ENCODE results near the gene SF3B5.
"Not testable (repeated sequence)": the region's sequence is repeated elsewhere in the genome, so short reads cannot be mapped to it uniquely, and the experiment has no call there.

SF3B5 gene

DNA sequence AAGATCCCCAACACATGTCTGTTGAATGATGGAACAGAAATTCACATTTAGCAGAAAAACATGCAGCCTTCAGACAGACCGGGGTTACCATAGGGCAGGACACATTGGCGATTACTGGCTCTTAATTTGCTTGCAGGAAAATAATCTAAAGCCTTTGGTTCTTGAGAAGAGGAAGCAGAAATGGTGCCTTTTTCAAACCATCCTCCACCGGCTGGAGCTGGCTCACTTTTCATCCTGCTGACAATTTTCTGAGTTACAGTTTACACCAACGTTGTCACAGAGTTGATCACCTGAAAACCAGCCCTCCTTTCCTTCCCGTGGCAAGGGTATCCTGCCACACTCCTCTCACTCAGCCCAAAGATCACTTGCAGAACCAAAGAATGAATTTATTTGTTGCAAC lies 32.6 kb downstream of the SF3B5 start:
- no peak for DNase-seq

DNA sequence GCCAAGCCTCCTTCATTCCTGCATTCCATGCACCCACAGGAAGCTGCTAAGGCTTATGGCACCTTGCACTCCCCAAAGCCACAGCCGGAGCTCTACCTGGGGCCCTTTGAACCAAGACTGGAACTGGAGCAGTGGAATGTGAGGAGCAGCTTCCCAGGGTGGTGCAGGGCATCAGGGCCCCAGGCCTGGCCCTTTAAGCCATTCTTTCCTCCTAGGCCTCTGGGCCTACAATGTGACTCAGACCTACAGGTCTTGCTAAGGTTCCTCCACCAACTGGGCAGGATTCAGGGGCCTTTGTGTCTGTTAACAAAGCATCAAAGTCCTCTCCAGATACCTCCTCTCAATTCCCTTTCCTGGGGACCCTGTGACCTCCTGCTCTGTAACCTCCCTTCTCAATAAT lies 36.2 kb downstream of the SF3B5 start:
- no peak for DNase-seq

DNA sequence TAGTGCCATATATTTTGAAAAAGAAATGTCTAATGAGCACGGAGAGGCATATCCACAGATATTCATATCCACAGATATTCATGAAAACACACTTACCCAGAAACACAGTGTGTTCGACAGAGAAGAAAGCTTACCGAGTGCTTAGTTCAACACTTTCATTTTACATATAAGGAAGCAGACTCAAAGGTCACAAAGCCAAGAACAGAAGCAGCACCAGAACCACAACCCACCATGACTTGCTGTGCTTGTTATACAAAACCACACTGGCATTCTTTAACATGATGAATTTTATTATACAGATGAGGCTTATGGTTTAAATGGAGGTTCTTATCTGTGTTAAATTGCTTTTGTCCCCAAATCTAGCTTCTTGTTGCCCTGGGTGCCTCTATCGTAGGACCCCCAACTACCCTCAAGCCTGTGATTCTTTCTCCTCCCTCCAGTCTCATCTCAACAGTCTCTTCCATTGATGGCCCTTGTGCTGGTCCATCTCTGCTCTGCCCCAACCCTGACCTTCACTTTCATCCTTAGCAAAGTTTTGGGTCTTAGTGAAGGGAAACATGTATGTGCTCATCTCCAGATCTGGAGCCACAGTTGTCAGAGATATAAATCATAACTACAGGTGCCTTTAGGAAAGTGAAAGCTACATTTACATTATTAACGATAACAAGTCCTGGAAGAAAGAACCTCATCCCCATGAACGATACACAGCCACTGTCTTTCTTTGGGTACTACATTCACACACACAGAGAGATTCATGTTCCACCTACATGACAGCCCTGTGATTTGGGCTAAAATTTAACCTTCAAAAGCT lies 40.0 kb downstream of the SF3B5 start:
- no peak for DNase-seq

DNA sequence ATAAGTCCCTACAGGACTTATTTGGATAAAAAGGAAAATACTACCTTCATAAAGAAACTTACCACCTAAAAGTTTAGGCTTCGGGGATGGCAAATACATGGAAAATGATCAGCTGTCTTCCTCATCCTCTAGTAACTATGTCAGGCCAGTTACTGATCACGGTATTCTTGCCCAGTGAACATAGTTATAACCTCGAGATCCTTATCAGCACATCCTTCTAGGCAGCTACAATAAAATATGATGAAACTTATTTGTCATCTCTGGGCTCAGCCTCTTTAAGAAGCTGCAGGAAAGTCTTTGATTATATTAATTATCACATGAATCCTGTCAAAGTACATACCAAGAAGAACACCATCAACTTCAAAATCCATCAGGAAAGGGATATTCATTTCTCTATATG lies 41.8 kb downstream of the SF3B5 start:
- no peak for DNase-seq

DNA sequence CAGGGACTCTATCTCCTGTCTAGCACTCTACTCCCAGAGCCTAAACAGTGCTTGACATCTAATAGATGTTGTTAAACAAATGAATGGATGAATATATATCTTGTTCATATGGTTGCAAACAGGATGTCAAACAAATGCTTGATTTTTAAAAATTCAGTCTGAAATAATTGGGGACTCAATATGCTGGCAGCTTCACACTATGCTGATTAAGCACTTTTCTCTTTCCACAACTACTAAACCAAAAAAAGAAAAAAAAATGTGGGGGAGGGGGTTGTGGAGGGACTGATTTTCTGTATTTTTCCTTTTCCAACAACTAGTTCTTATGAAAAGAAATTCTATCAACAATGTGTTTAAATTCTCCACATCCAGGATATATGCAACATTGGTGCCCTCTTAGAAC lies 42.9 kb downstream of the SF3B5 start:
- no peak for DNase-seq

DNA sequence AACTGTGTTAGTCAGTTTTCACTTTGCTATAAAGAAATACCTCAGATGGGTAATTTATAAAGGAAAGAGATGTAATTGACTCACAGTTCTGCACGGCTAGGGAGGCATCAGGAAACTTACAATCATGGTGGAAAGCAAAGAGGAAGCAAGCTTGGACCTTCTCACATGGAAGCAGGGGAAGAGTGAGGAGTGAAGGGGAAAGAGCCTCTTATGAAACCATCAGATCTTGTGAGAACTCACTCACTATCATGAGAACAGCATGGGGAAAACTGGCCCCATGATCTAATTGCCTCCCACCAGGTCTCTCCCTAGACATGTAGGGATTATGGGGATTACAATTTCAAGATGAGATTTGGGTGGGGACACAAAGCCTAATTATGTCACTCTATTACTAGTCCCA lies 46.0 kb downstream of the SF3B5 start:
- no peak for DNase-seq

DNA sequence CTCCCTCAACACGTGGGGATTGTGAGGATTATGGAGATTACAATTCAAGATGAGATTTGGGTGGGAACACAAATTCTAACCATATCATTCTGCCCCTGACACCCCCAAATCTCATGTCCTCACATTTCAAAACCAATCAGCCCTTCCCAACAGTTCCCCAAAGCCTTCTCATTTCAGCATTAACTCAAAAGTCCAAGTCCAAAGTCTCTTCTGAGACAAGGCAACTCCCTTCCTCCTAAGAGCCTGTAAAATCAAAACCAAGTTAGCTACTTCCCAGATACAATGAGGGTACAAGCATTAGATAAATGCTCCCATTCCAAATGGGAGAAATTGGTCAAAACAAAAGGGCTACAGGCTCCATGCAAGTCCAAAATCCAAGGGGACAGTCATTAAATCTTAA lies 47.7 kb downstream of the SF3B5 start:
- no peak for DNase-seq

DNA sequence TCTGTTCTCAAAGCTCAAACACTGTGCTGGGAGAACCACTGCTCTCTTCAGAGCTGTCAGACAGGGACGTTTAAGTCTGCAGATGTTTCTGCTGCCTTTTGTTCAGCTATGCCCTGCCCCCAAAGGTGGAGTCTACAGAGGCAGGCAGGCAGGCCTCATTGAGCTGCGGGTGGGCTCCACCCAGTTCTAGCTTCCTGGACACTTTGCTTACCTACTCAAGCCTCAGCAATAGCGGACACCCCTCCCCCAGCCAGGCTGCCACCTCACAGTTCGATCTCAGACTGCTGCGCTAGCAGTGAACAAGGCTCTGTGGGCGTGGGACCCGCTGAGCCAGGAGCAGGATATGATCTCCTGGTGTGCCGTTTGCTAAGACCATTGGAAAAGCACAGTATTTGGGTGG lies 48.7 kb downstream of the SF3B5 start:
- DNase-seq, result not testable (repeated sequence)

DNA sequence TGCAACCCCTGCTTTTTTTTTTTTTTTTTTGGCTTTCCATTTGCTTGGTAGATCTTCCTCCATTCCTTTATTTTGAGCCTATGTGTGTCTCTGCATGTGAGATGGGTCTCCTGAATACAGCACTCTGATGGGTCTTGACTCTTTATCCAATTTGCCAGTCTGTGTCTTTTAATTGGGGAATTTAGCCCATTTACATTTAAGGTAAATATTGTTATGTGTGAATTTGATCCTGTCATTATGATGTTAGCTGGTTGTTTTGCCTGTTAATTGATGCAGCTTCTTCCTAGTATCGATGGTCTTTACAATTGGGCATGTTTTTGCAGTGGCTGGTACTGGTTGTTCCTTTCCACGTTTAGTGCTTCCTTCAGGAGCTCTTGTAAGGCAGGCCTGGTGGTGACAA lies 50.4 kb downstream of the SF3B5 start:
- not testable (repeated sequence) for DNase-seq

All from femur (tissue), 1 donor.